Measurements from ENCODE around the gene CCDC88C.

Gene CCDC88C

DNA sequence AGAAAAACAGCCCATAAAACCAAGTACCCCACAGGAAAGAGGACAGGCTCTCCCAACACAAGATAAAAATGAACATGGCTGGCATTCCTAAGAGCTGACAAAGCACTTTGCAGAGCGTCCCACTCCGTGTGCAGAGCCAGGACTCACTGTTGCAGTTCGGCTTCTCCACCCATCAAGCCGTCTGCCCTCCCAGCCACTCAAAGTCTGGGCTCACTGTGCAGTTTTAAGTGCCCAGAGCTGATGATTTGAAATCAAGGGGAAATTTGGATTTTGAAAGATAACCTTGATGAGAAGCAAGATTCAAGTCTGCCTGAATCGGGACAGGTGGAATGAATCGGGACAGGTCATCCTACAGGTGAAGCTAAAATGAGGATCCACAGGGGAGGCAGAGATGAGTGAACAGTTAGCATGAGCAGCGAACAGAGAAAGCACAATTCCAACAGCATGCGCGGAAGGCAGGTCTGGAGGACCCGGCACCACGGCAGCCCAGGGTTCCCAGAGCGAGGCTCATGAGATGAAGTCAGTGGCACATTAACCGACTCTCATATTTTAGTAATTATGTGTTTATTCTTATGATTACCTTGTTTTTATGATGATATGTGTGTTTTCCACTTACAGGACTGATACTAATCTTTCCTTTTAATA, 133.4 kb downstream of the CCDC88C start:
- TF ChIP-seq EZH2 (IDR thresholded peaks at IDR 0.05; ENCODE audit: borderline replicate concordance, low read depth, low read length, severe bottlenecking), result no peak
- TF ChIP-seq, protein P1, sequence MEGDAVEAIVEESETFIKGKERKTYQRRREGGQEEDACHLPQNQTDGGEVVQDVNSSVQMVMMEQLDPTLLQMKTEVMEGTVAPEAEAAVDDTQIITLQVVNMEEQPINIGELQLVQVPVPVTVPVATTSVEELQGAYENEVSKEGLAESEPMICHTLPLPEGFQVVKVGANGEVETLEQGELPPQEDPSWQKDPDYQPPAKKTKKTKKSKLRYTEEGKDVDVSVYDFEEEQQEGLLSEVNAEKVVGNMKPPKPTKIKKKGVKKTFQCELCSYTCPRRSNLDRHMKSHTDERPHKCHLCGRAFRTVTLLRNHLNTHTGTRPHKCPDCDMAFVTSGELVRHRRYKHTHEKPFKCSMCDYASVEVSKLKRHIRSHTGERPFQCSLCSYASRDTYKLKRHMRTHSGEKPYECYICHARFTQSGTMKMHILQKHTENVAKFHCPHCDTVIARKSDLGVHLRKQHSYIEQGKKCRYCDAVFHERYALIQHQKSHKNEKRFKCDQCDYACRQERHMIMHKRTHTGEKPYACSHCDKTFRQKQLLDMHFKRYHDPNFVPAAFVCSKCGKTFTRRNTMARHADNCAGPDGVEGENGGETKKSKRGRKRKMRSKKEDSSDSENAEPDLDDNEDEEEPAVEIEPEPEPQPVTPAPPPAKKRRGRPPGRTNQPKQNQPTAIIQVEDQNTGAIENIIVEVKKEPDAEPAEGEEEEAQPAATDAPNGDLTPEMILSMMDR (IDR thresholded peaks at IDR 0.05; ENCODE audit: borderline replicate concordance, extremely low read depth, low read length, poor library complexity, severe bottlenecking), result no peak
- no peak for DNase-seq
- Histone ChIP-seq H3K4me1 (ENCODE audit: insufficient read depth, low read length) (peaks cover 19% of the 10 kb centered on the region), H4K20me1 (ENCODE audit: insufficient read depth, low read length) (no peaks in the 10 kb centered on the region), H3K36me3 (ENCODE audit: insufficient read depth, low read length) (peaks cover 97% of the 10 kb centered on the region), H3K9ac (ENCODE audit: low read depth, low read length) (no peak overlapping the region), H3K27me3 (ENCODE audit: insufficient read depth, low read length, poor library complexity) (no peaks in the 10 kb centered on the region), H3K79me2 (ENCODE audit: insufficient read depth, low read length) (no peaks in the 10 kb centered on the region), H3K27ac (ENCODE audit: low read length) (peak overlapping the region; percentile 46; the same call in 1 of the 2 replicates), H2AFZ (ENCODE audit: low read depth, low read length) (no peak overlapping the region), H3K4me2 (ENCODE audit: insufficient read depth, low read length) (no peak overlapping the region), H3K9me3 (ENCODE audit: insufficient read depth, low read length, severe bottlenecking) (no peaks in the 10 kb centered on the region), H3K4me3 (ENCODE audit: low read depth in 1 of 2, low read length in 2 of 2) (no peak overlapping the region)
- ATAC-seq (ENCODE audit: insufficient read depth, low read depth), result no peak

DNA sequence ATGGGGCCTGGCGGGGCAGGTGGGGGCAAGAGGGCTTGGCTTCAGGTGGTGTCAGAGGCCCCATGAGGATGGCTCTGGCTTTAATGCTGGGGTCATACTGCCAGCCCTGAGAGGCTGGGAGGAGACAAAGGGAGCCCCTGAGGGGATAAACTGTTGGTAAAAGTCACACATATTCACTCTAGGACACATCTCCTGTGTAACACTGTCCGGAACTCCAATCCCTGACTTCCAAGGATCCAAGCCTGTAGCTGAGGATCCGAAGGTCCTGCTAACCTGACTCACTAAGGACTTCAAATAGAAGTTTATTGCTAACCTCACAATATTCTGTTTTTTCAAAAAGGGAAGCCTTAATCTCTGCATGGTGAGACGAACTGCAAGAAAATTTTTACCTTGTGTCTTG, 134.0 kb downstream of the CCDC88C start:
- Histone ChIP-seq H3K9ac (ENCODE audit: low read depth, low read length) (peak overlapping the region; percentile 32; the same call in 1 of the 2 replicates), H3K4me1 (ENCODE audit: insufficient read depth, low read length) (peaks cover 19% of the 10 kb centered on the region), H3K27ac (ENCODE audit: low read length) (peak overlapping the region; percentile 73), H4K20me1 (ENCODE audit: insufficient read depth, low read length) (no peaks in the 10 kb centered on the region), H3K4me2 (ENCODE audit: insufficient read depth, low read length) (no peak overlapping the region), H3K9me3 (ENCODE audit: insufficient read depth, low read length, severe bottlenecking) (no peaks in the 10 kb centered on the region), H3K27me3 (ENCODE audit: insufficient read depth, low read length, poor library complexity) (no peaks in the 10 kb centered on the region), H3K4me3 (ENCODE audit: low read depth in 1 of 2, low read length in 2 of 2) (no peak overlapping the region), H3K36me3 (ENCODE audit: insufficient read depth, low read length) (peaks cover 95% of the 10 kb centered on the region), H3K79me2 (ENCODE audit: insufficient read depth, low read length) (no peaks in the 10 kb centered on the region), H2AFZ (ENCODE audit: low read depth, low read length) (no peak overlapping the region)
- DNase-seq, result no peak
- ATAC-seq (ENCODE audit: insufficient read depth, low read depth), result no peak
- TF ChIP-seq, protein P1 (IDR thresholded peaks at IDR 0.05; ENCODE audit: borderline replicate concordance, extremely low read depth, low read length, poor library complexity, severe bottlenecking), result no peak
- TF ChIP-seq EZH2 (IDR thresholded peaks at IDR 0.05; ENCODE audit: borderline replicate concordance, low read depth, low read length, severe bottlenecking), result no peak

DNA sequence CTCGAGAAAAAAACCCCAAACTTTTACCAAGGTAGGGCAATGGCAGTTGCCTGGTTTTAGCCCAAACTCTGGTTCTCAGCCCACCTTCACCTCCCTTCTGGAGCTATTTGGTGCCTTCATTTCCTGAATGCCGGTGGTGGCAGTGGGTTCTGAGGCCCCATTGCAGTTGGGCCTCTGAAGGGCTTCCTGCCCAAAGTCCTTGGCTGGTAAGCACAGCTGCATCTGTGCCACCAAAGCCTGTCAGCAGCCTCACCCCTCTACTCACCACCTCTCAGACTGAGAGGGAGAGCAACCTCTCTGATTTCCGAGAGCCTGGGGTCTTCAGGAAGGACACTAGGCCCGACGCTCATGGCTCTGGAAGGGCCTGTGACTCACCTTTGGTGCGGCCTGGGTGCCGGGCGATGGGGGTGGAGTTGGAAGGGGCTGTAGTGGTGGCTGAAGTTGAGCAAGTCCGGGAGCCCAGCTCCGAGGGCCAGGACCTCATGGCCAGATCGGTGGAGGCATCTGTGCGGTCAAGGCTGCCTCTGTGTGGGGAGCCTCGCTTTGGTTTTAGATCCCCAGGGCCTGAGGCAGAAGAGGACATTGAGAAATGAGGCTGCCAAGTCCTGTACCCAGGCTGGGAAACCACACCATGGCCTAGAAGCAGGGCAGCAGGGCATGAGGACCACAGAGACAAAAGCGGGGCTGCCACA, 134.5 kb downstream of the CCDC88C start:
- no peak overlapping the region for H2AFZ ChIP-seq (ENCODE audit: low read depth, low read length)
- H3K36me3 ChIP-seq (ENCODE audit: insufficient read depth, low read length), result peaks cover 96% of the 10 kb centered on the region
- H3K79me2 ChIP-seq (ENCODE audit: insufficient read depth, low read length), result no peaks in the 10 kb centered on the region
- ATAC-seq (ENCODE audit: insufficient read depth, low read depth) (peak; percentile 94), DNase-seq (peak; percentile 81)
- peaks cover 19% of the 10 kb centered on the region for H3K4me1 ChIP-seq (ENCODE audit: insufficient read depth, low read length)
- peak overlapping the region; percentile 73 for H3K27ac ChIP-seq (ENCODE audit: low read length)
- H3K4me3 ChIP-seq (ENCODE audit: low read depth in 1 of 2, low read length in 2 of 2), result no peak overlapping the region
- H3K4me2 ChIP-seq (ENCODE audit: insufficient read depth, low read length), result no peak overlapping the region
- no peaks in the 10 kb centered on the region for H4K20me1 ChIP-seq (ENCODE audit: insufficient read depth, low read length)
- no peaks in the 10 kb centered on the region for H3K9me3 ChIP-seq (ENCODE audit: insufficient read depth, low read length, severe bottlenecking)
- H3K9ac ChIP-seq (ENCODE audit: low read depth, low read length), result peak overlapping the region; percentile 32
- no peaks in the 10 kb centered on the region for H3K27me3 ChIP-seq (ENCODE audit: insufficient read depth, low read length, poor library complexity)
- TF ChIP-seq EZH2 (IDR thresholded peaks at IDR 0.05; ENCODE audit: borderline replicate concordance, low read depth, low read length, severe bottlenecking), result no peak
- TF ChIP-seq, protein P1 (IDR thresholded peaks at IDR 0.05; ENCODE audit: borderline replicate concordance, extremely low read depth, low read length, poor library complexity, severe bottlenecking), result no peak

Measured in DND-41 (cell line).